ENCODE results near the gene FHIT.

FHIT gene

GRCh38 chr3:60809857-60810610 is 441.2 kb downstream of the FHIT start:
- no peak for DNase-seq

GRCh38 chr3:60803216-60804173 is 447.8 kb downstream of the FHIT start:
- no peak for DNase-seq

GRCh38 chr3:60801307-60801706 is 449.9 kb downstream of the FHIT start:
- DNase-seq = no peak

GRCh38 chr3:60798456-60798855 is 452.8 kb downstream of the FHIT start:
- DNase-seq = no peak

- no peak for DNase-seq
Measured at GRCh38 chr3:60792249-60792852, 458.9 kb downstream of the FHIT start.

- no peak for DNase-seq
Measured at GRCh38 chr3:60788185-60788584, 463.1 kb downstream of the FHIT start.

GRCh38 chr3:60781935-60782334 is 469.3 kb downstream of the FHIT start:
- no peak for DNase-seq

- DNase-seq = no peak
Measured at GRCh38 chr3:60779637-60780036, 471.6 kb downstream of the FHIT start.

- no peak for DNase-seq
Measured at GRCh38 chr3:60775985-60776384, 475.3 kb downstream of the FHIT start.

GRCh38 chr3:60774617-60775016 is 476.6 kb downstream of the FHIT start:
- DNase-seq = no peak

- no peak for DNase-seq
Measured at GRCh38 chr3:60772584-60772983, 478.7 kb downstream of the FHIT start.

- no peak for DNase-seq
Measured at GRCh38 chr3:60771766-60772165, 479.5 kb downstream of the FHIT start.

- DNase-seq = no peak
Measured at GRCh38 chr3:60770532-60770931, 480.7 kb downstream of the FHIT start.

GRCh38 chr3:60767536-60767935 is 483.7 kb downstream of the FHIT start:
- no peak for DNase-seq

- no peak for DNase-seq
Measured at GRCh38 chr3:60765776-60766175, 485.5 kb downstream of the FHIT start.

GRCh38 chr3:60764870-60765269 is 486.4 kb downstream of the FHIT start:
- no peak for DNase-seq

GRCh38 chr3:60760145-60760544 is 491.1 kb downstream of the FHIT start:
- no peak for DNase-seq

- DNase-seq = no peak
Measured at GRCh38 chr3:60759439-60759838, 491.8 kb downstream of the FHIT start.

- DNase-seq = no peak
Measured at GRCh38 chr3:60758831-60759230, 492.4 kb downstream of the FHIT start.

GRCh38 chr3:60758171-60758570 is 493.1 kb downstream of the FHIT start:
- DNase-seq = no peak

GRCh38 chr3:60757724-60758123 is 493.5 kb downstream of the FHIT start:
- no peak for DNase-seq

GRCh38 chr3:60756241-60757030 is 494.8 kb downstream of the FHIT start:
- DNase-seq = no peak

GRCh38 chr3:60755094-60755493 is 496.2 kb downstream of the FHIT start:
- no peak for DNase-seq

All from SIG-M5 (cell line).